ENCODE data around the gene NECAB3.

The NECAB3 gene

GRCh38 chr20:33666293-33667244, 7.7 kb downstream of the NECAB3 start, which contains the start of gene ACTL10:
TSS of gene ACTL10 (plus strand) at chr20:33666943. CDS start at chr20:33667498, 555 bp downstream.
- peak; percentile 17 to 72 (median 46) for DNase-seq (ENCODE audit: low read depth in 3 of 3, low spot score in 1 of 3)

- no peak for DNase-seq (ENCODE audit: low read depth in 3 of 3, low spot score in 1 of 3)
Measured at GRCh38 chr20:33664762-33665144, 9.5 kb downstream of the NECAB3 start.

- no peak for DNase-seq (ENCODE audit: low read depth in 3 of 3, low spot score in 1 of 3)
Measured at GRCh38 chr20:33664085-33664761, 10.0 kb downstream of the NECAB3 start.

- peak in 2 of 3 donors; percentile 64 to 73 for DNase-seq (ENCODE audit: low read depth in 3 of 3, low spot score in 1 of 3)
Measured at GRCh38 chr20:33663161-33664084, 10.8 kb downstream of the NECAB3 start.

GRCh38 chr20:33662172-33662571, 12.1 kb downstream of the NECAB3 start, which contains the start of gene C20orf144:
TSS of gene C20orf144 (plus strand) at chr20:33662327. CDS start at chr20:33662346, 19 bp downstream.
- no peak for DNase-seq (ENCODE audit: low read depth in 3 of 3, low spot score in 1 of 3)

GRCh38 chr20:33660685-33661058, 13.6 kb downstream of the NECAB3 start:
- no peak for DNase-seq (ENCODE audit: low read depth in 3 of 3, low spot score in 1 of 3)

- DNase-seq (ENCODE audit: low read depth in 3 of 3, low spot score in 1 of 3) = no peak
Measured at GRCh38 chr20:33660035-33660684, 14.1 kb downstream of the NECAB3 start.

GRCh38 chr20:33659341-33660034, 14.7 kb downstream of the NECAB3 start:
- DNase-seq (ENCODE audit: low read depth in 3 of 3, low spot score in 1 of 3) = no peak

GRCh38 chr20:33658929-33659328, 15.3 kb downstream of the NECAB3 start:
- DNase-seq (ENCODE audit: low read depth in 3 of 3, low spot score in 1 of 3) = no peak

GRCh38 chr20:33658510-33658909, 15.7 kb downstream of the NECAB3 start:
- no peak for DNase-seq (ENCODE audit: low read depth in 3 of 3, low spot score in 1 of 3)

GRCh38 chr20:33657704-33658095, 16.5 kb downstream of the NECAB3 start:
- no peak for DNase-seq (ENCODE audit: low read depth in 3 of 3, low spot score in 1 of 3)

GRCh38 chr20:33656783-33657703, 17.2 kb downstream of the NECAB3 start:
- DNase-seq (ENCODE audit: low read depth in 3 of 3, low spot score in 1 of 3) = no peak

GRCh38 chr20:33656010-33656782, 18.0 kb downstream of the NECAB3 start:
- no peak for DNase-seq (ENCODE audit: low read depth in 3 of 3, low spot score in 1 of 3)

- DNase-seq (ENCODE audit: low read depth in 3 of 3, low spot score in 1 of 3) = no peak
Measured at GRCh38 chr20:33655164-33655563, 19.1 kb downstream of the NECAB3 start.

GRCh38 chr20:33654680-33655161, 19.5 kb downstream of the NECAB3 start:
- no peak for DNase-seq (ENCODE audit: low read depth in 3 of 3, low spot score in 1 of 3)

GRCh38 chr20:33653900-33654596, 20.2 kb downstream of the NECAB3 start:
- DNase-seq (ENCODE audit: low read depth in 3 of 3, low spot score in 1 of 3) = no peak

- no peak for DNase-seq (ENCODE audit: low read depth in 3 of 3, low spot score in 1 of 3)
Measured at GRCh38 chr20:33653218-33653899, 20.9 kb downstream of the NECAB3 start.
